C1 segment of cervical spinal cord (tissue), 14 donors: ENCODE results near the gene ENDOV.

Experiments
- DNase-seq, 14 donors: peaks; one replicate each; lab custom pipeline; 2025; lab: John Stamatoyannopoulos, UW

ENDOV gene

DNA sequence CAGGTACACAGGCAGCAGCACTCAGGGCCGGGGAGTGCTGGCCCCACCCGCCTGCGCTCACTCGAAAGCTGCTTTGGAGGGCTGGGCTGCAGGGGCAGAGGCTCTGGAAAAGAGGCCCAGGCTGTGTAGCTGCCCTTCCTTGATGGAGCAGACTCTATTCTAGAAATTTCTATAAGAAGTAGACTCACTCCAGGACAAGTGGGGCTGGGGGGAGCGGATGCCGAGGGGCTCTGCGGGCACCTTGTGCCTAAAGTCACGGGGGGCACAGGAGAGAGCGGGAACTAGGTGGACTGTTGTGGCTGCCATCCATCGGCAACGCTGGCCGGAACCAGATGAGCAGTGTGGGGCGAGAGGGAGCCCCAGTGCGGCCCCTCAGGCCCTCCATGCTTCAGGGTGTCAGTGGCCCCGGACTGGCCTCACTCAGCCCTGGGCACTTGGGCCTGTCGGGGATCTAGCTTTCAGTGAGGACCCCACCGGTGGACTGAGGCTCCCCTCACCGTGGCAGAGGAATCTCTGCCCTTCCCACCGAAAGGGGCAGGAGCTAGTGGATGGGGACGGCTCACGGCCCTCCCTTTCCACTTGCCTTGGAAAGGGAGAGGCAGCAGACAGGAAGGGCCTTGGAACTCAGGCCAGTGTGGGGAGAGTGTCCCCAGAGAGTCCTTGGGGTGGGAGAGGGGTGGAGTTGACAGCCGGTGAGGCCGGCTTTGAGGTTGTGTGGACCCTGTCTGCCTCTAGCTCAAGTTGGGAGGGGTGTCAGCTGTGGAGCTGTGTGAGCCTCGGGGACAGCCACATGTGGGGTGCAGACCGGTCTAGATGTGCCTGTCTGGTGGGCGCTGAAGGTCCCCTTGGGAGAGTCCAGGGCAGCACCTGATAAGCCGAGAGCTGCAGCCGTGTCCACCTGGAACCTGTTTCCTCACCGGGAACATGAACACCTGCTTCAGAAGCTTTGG lies 16.6 kb downstream of the ENDOV start:
- DNase-seq: no peak

DNA sequence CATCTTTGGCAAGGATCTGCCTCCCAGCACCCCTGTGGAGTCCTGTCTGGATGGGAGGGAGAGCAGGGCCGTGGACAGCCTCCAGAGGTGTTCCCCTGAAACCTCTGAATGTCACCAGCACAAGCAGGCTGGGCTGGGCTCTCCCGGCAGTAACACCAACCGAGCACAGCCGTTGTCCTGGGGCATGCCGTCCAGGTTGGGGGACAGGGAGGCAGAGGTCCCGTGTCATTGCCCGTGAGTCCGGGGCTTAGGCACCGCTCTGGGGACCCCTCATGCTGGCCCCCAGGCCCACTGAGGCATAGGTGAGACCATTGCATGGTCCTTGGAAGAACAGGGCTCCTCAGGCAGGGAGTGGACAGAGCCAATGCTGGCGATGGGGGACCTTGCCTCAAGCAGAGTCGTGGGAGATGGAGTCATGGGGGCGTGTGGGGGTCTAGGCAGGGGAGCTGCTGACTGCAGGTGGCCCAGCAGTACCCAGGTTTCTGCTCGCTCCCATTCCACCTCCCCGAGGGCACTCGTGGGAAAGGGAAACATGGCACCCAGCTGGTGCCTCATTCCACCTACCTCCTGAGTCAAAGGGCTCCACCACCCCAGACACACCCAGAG lies 17.5 kb downstream of the ENDOV start:
- DNase-seq: no peak

DNA sequence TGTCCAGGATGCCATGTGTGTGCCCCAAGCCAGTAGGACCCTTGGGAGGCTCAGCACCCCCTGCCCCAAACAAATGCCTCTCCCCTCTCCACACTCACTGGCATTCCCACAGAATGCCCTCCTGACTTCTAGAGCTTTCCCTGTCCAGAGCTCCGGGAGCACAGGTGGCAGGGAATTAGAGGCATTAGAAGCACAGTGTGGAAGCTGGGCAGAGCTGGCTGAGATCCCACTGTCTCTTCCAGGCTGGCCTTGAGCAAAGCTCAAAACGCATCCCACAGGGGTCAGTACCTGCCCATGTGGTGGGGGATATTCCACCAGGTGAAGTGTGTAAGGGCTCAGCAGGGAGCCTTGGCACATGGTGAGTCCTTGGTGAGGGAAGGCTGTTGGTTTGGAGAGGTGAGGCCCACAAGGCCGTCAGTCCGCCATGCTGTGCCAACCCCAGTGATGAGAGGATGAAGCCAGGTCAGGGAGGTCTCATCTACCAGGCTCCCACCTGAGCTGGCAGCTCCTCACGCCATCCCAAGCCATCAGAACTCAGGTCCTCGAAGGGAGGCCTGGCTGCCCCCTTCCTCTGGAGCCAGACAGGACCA lies 18.1 kb downstream of the ENDOV start:
- DNase-seq: peak in 1 of 14 donors; percentile 71

DNA sequence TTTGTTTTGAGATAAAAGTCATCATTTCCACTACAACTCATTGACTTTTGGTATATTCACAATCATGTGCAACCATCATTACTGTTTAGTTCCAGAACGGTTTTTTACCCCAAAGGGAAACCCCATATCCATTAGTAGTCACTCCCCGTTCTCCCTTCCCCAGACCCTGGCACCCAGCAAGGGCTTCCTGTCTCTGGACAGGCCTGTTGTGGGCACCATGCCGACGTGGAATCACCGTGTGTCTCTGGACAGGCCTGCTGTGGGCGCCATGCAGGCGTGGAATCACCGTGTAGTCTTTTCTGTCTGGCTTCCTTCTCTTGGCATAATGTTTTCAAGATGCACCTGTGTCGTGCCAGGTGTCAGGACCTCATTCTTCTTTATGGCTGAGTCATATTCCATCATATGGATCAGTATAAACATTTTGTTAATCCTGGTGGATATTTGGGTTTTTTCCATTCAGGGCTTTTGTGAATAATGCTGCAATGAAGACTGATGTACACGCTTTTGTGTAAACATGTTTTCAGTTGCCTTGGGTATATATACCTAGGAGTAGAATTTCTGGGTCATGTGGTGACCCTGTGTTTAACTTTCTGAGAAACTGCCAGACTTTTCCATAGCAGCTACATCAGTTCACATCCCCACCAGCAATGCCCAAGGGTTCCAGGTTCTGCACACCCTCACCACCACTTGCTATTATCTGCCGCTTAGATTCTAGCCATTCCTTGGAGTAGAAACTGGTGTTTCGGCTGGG lies 19.1 kb downstream of the ENDOV start:
- DNase-seq: no peak

DNA sequence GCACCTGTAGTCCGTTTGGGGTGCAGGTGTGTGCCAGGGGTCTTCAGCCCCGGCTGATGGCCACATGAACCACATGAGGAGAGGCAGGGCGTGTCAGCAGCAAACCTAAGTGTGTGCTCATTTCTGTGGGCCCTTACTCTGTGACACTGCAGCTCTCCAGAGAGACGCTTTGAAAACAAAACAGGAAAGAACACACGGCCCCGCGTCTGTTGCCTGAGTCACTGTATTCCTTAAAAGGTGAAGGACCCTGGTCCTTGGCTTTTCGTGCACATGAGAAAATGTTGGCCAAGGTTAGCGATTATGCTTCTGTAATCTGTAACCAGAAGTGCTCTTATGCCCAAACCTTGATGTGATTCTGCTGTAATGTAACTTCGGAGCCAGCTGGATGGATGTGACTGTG lies 22.6 kb downstream of the ENDOV start:
- no peak for DNase-seq

DNA sequence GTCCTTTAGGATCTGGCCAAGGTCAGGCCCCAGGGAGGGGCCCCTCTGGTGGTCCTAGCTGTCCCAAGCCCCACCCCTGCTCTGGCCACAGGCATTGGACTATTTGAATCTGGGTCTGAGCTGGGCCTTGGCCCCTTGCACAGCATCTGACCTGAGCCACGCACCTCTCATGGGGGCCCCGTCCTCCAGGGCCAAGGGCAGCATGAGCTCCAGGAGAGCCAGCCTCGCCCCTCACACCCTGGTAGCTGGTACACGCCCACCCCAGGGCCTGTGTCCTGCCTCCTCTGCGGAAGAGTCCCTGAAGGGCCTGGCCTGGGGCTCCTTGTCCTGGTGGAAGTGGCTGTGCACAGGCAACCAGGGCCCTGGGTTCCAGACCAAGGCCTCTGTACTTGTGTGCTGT lies 23.8 kb downstream of the ENDOV start:
- DNase-seq: no peak

DNA sequence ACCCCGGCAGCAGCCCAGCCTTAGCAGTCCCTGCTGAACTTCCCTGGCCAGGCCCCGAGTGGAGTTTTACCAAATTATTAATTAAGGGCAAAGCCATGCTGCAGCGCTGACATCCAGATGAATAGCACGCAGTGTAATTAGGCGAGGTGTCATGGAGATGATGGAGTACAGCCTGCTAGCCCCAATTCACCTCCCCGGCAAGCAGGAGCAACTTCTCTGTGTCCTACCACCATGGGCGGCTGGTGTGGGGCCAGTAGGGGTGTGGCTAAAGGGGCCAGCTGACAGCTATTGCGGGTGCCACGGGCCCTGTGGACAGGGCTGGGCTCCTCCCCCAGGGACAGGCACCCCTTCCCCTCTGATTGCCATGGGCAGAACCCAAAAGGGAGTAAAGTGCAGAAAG lies 24.5 kb downstream of the ENDOV start:
- no peak for DNase-seq

DNA sequence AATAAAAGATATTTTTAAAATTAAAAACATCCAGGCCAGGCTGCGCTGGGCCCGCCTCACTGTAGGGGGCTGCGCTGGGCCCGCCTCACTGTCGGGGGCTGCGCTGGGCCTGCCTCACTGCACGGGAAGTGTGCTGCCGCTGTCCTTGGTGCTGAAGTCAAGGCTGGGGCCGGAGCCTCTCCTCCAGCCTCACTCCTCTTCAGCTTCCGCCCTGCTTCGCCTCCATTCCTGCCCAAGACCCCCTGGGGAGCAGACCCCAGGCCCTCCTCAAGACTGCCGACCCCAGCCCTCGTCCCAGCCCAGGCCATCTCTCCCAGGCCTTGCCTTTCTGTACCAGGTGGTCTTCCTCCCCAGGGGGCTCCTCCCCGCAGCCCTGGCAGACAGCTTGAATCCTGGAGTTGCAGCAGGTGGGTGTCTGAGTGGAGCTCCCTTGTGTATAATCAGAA lies 26.2 kb downstream of the ENDOV start:
- DNase-seq: no peak

DNA sequence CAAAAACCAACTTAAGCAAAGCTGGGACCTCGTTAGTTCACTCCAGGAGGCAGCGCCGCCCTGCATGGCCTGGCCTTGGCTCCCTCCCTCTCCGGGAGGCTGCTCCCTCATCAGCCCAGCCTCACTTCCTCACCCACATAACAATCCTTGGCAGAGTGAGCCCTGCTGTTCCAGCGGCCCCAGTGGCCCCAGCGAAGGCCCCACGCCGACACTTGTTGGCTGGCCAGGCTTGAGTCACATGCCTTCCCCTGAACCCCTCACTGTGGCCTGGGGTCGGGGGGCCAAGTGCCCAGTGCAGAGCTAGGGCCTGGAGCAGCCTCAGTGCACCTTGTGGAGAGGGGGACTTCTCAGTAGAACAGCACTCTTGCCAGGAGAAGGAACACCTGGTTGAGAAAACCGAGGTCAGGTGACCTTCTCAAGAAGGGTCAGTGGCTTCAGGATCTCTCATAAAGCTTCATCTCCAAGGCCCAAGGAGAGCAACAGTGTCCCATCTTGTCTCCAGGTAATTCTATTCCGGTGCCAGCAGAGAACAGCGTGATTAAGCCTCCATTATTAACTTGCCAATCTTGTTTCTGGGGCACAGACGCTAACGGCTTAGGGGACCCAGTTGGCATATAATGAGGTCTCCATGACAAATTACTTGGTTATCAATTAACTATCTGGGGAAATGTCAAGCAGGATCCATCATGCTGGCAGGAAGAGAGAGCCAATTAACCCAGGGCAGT lies 26.8 kb downstream of the ENDOV start:
- DNase-seq: no peak

DNA sequence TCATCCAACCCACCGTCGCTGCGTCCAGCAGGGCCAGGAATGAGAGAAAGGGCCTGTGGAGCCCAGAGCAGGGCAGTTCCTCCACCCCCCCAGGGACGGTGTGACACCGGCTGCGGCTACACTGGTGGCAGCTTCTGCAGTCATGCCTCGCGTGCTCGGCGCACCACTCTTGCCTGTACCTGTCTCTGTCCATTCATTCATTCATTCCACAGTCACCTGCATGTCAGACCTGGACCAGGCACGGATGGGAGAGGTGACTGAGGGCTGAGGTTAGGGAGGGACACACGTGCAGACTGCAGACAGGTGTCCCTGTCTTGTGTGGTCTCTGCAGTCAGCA lies 27.3 kb downstream of the ENDOV start:
- DNase-seq: peak in 1 of 14 donors; percentile 27

DNA sequence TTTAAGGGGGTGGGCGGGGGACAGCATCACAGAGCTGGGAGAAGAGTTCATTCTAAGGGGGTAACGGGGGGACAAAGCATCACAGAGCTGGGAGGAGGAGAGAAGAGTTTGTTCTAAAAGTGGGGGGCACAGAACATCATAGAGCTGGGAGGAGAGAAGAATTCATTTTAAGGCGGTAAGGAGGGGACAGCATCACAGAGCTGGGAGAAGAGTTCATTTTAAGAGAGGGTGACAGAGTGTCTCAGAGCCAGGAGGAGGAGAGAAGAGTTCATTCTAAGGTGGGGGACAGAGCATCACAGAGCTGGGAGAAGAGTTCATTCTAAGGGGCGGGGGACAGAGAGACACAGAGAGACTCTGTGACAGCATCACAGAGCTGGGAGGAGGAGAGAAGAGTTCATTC lies 27.8 kb downstream of the ENDOV start:
- DNase-seq: no peak

DNA sequence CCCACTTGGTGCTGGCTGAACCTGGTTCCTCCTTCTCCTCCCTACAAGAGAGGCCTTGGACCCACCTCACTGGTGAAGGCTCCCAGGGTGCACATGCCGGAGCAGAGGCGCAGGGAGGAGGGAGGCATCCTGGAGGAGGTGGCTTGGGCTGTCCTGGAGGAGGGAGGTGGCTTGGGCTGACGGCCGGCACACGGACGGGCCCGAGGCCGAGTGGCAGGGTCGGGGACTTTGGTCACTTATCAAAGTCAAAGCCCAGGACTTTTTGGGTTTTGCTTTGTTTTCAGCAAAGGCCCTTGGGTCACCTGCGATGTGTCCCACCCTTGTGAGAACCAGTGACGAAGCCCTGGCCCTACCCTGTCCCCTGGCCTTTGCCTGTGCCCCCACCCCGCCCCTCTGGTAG lies 28.5 kb downstream of the ENDOV start:
- no peak for DNase-seq

DNA sequence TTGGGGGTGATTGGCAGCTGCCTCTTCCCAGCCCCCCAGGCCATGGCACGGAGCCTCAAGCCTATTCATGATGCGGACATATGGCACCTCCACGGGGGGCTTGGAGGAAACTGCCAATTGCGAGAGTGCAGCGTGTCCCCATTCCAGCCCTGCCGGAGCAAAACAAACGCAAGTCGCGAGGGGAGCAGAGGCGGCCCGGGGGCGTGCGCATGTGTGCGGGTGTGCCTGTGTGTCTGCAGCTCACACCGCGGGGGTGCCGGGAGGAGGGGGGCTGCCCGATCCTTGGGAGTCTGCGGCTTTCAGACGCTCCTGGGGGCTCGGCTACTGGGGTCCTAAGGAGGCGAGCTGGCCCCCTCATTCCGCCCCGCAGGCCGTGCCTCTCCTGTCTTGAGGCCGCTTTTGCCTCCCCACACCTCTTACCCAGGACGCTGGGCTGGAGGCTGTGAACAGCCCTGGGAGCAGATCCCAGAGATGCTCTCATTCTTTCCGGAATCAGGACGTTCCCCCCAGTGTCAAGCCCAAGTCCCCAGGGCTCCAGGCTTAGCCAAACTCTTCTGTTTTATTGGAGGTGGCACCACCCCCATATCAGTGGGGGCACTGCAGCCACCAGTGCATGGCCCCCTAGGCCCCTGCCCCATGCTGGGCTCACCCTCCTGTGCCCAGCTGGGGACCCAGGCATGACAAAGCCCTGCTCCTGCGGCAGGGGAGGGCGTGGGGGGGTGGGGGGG lies 29.1 kb downstream of the ENDOV start:
- DNase-seq: peak in 3 of 14 donors; percentile 20 to 90 (median 53)

DNA sequence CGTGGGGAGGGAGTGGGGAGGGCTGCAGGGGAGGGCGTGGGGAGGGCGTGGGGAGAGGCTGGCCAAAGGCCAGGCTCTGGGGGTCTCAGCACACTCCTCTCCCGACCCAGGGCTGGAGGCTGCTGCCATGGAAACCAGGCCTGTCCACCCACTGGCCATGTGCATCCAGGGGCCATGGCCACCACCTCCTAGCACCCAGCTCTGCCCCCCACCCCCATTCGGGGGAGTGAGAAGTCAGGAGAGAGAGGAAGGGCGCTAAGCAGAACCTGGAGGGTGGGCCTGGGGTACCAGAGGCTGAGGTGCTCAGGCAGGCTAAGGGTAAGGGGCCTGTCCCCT lies 29.6 kb downstream of the ENDOV start:
- no peak for DNase-seq

DNA sequence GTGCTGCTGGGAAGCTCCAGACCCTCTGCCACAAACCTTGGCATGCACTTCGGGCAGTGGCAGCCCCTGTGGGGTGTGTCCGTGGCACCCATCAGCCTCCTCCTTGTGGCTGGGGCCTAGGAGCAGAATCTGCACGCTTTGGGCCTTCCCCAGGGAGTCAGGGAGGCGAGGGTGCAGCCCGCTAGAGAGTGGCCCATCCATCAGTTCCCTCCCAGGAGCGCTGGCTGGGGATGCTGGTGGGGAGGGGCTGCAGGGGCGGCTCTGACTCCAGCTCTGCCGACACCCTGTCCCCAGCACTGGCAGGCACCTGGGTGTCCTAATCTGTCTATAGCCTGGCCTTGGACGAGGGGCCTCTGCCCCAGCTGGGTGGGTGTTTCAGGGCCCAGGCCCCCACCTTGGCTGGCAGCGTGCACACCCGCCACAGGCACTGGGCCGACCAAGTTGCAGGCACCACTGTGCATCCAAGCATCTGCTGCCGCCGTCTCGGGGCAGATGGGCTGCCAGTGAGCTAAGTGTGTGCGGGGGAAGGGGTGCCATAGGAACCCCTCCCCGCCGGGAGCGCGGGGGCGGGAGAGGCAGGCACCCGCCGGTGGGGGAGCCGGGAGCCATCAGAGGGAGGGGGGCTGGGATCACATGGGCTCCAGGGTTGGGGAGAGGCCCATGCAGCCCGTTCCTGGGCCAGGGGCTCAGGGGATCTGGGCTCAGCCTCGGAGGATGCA lies 30.2 kb downstream of the ENDOV start:
- DNase-seq: no peak

DNA sequence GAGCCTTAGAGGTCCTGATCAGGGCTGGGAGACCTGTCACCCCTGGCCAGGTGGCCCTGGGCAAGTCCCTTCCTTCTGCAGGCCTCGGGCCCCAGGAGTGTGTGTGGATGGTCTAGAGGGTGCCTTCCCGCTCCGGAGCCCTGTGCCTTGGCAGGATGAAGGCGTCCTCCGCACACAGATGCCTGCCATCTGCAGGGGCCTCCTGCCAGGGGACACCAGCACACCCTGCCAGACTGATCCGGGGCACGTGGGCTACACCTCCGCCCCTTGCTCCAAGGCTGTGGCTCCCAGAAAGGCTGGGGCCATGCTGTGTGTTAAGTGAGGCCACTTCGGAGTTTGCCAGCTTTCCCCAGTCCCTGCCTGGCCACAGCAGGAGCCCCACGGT lies 30.8 kb downstream of the ENDOV start:
- peak in 1 of 14 donors; percentile 70 for DNase-seq

DNA sequence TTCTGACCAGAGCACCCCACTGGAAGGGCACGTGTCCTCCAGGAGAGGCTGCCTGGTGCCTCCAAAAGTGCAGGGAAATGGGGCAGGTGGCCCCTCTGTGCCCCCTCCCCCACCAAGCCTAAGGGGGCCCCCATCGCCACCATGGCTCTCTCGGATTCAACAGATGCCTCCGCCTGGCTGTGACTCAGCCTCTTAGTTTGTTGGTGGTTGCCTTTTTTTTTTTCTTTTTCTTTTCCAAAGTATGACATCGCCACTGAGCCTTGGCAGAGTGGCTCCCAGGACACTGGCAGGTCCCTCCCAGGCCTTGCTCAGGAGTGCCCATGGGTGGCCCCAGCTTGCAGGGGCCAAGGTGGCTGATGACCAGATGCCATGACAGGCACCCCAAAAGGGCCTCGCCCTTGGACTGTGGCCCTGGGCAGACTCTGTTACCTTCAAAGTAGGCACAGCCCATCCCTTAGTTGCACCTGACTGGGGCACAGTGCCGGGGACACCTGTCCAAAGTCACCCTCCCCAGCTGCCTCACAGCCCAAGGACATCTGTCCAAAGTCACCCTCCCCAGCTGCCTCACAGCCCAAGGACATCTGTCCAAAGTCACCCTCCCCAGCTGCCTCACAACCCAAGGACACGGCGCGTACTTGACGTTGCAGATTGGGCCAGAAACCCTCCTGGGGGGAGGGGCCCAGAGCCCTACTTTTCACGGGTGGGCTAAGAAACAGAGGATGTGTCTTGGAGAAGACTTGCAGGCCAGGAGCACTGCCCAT lies 31.9 kb downstream of the ENDOV start:
- peak in 1 of 14 donors; percentile 15 for DNase-seq

DNA sequence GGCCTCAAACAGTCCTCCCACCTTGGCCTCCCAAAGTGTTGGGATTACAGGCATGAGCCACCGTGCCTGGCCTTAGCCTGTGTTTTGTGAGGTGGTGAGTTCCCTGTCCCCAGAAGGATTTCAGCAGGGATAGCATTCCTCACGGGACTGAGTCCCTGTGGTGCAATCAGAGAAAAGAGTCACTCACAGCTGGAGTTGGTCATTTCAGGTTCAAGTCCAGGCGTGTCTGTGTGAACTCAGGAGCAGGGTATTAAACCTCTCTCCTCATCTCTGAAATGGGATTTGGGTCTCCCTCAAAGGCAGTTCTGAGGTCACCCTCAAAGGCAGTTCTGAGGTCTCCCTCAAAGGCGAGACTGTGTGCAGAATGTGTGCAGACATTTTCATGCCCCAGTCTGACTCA lies 32.8 kb downstream of the ENDOV start:
- DNase-seq: no peak

DNA sequence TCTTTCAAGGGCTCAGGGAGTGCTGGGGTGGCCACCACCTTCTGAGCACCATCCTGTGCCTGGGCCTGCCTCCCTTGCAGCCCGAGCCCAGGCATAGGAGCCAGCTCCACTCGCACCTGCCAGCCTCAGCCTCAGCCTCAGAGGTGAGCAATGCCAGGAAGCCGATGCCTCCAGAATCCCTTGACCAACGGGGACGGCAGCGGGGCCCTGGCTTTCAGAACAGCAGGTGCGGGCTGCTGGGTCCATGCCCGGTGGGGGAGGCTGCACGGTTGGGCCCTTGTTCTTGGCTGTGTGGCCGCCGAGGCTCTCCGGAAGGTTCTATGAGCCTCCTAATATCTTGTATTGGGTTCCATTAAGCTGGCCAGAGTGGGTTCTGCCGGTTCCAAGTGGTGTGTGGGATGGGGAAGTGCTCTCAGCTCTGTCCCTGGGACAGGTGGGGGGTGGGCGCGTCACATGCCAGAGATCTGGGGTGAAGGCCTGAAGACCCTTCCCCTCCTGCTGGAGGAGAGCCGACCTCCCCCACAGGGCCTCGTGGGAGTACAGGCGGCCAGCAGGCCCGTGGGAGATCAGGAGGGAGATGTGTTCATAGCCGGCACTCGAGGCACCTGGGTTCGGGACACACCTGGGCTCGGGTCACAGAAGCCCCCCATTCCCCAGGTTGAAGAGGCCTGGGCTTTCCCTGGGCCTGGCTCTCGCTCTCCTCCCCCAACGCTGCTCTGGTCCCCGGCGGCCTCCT lies 34.4 kb downstream of the ENDOV start:
- DNase-seq: peak in 1 of 14 donors; percentile 85
